ENCODE results near the gene BCAS3. TPM values are rescaled to one million over a fixed set of nuclear protein-coding genes. Genes with fewer than 3 reads are reported as not detected.
"Not testable (repeated sequence)": the region's sequence is repeated elsewhere in the genome, so short reads cannot be mapped to it uniquely, and the experiment has no call there.

BCAS3 gene
- total and polyA plus RNA-seq, 9 donors, result 9.4 to 37.0 (median 21.6) TPM

GRCh38 chr17:61144137-61144536 lies 466.5 kb downstream of the BCAS3 start:
- H3K27ac ChIP-seq, result no peak overlapping the region
- H3K9me3 ChIP-seq, result no peaks in the 10 kb centered on the region
- no peaks in the 10 kb centered on the region for H3K36me3 ChIP-seq
- DNase-seq, result no peak
- TF ChIP-seq CTCF (IDR thresholded peaks at IDR 0.05), result no peak
- TF ChIP-seq EP300 (IDR thresholded peaks at IDR 0.05), result no peak
- TF ChIP-seq POLR2A (IDR thresholded peaks at IDR 0.05), result no peak
- intact Hi-C loops (cut with DNase I), result no loop called here
- WGBS, 3 donors, result 43 to 57% (median 44%) methylated on average over 2 of the region's 2 CpGs
- no peaks in the 10 kb centered on the region for H3K27me3 ChIP-seq
- peaks cover 10% of the 10 kb centered on the region for H3K4me1 ChIP-seq (ENCODE audit: insufficient read depth)
- H3K4me3 ChIP-seq, result no peak overlapping the region

- DNase-seq, result no peak
- H3K9me3 ChIP-seq, result no peaks in the 10 kb centered on the region
- 22 to 34% (median 32%) methylated on average over 11 of the region's 11 CpGs for WGBS, 3 donors
- H3K4me1 ChIP-seq (ENCODE audit: insufficient read depth), result peaks cover 10% of the 10 kb centered on the region
- no peak overlapping the region for H3K4me3 ChIP-seq
- TF ChIP-seq EP300 (IDR thresholded peaks at IDR 0.05) (no peak), CTCF (IDR thresholded peaks at IDR 0.05) (no peak), POLR2A (IDR thresholded peaks at IDR 0.05) (no peak)
- no peaks in the 10 kb centered on the region for H3K36me3 ChIP-seq
- intact Hi-C loops (cut with DNase I), result no loop called here
- no peaks in the 10 kb centered on the region for H3K27me3 ChIP-seq
- no peak overlapping the region for H3K27ac ChIP-seq
Observed at GRCh38 chr17:61144617-61145564, 467.2 kb downstream of the BCAS3 start.

GRCh38 chr17:61146833-61147232 lies 469.2 kb downstream of the BCAS3 start:
- not testable (repeated sequence) for DNase-seq
- 92 to 97% (median 96%) methylated on average over 8 of the region's 8 CpGs for WGBS, 3 donors

GRCh38 chr17:61149106-61149825 lies 471.6 kb downstream of the BCAS3 start:
- Histone ChIP-seq H3K4me1 (ENCODE audit: insufficient read depth) (peaks cover 9% of the 10 kb centered on the region), H3K4me3 (no peak overlapping the region), H3K27ac (no peak overlapping the region), H3K9me3 (no peaks in the 10 kb centered on the region), H3K36me3 (no peaks in the 10 kb centered on the region), H3K27me3 (no peaks in the 10 kb centered on the region)
- 62 to 80% (median 79%) methylated on average over 6 of the region's 6 CpGs for WGBS, 3 donors
- TF ChIP-seq CTCF (IDR thresholded peaks at IDR 0.05) (no peak), POLR2A (IDR thresholded peaks at IDR 0.05) (no peak), EP300 (IDR thresholded peaks at IDR 0.05) (no peak)
- DNase-seq, result no peak
- intact Hi-C loops (cut with DNase I), result no loop called here

More at GRCh38 chr17:61146833-61147232, 469.2 kb downstream of the BCAS3 start:
- H3K4me3 ChIP-seq; intact Hi-C loops (cut with DNase I); H3K9me3 ChIP-seq; H3K27me3 ChIP-seq; H3K27ac ChIP-seq; H3K36me3 ChIP-seq: not testable (repeated sequence)
- H3K4me1 ChIP-seq (ENCODE audit: insufficient read depth), result peaks cover 10% of the 10 kb centered on the region

All from ovary (tissue), 9 donors.